GM12878 (cell line): ENCODE results near the gene NSL1. TPM values are rescaled to one million over a fixed set of nuclear protein-coding genes. Genes with fewer than 3 reads are reported as not detected.
A peak's percentile ranks its signal among the peaks of the same experiment; 100 is the strongest.

Experiments
- ATAC-seq: fragments of 200-7000 bp; cut with Tn5 transposase; 3 replicates; pipeline ENCODE4 v1.9.1; 2020; ENCODE audit warnings: mild to moderate bottlenecking, moderate library complexity
- BruUV-seq: library from RNA; stranded (reverse); fragments of 400-500 nt; replicated peaks from 2 replicates; lab custom pipeline; 2021; lab: Mats Ljungman, UMichigan
- CTCF ChIA-PET: fragments of 300-600 bp; sonication (Branson Sonifier 250); formaldehyde crosslinking; extraction: SDS; loops from one replicate; lab custom pipeline; 2021; ENCODE audit warnings: inconsistent platforms; lab: Yijun Ruan, JAX
- POLR2A ChIA-PET: fragments of 350-600 bp; formaldehyde crosslinking; extraction: SDS; loops from one replicate; lab custom pipeline; 2021; ENCODE audit warnings: inconsistent platforms; lab: Charles Lee
- RAD21 ChIA-PET: fragments of 300-600 bp; sonication (Branson Sonifier 250); formaldehyde crosslinking; loops from one replicate; lab custom pipeline; 2023; ENCODE audit warnings: antibody characterized with exemption; ENCODE audit not compliant: unreplicated experiment; lab: Charles Lee
- SMC1A ChIA-PET: fragments of 300-600 bp; sonication (Branson Sonifier 250); formaldehyde crosslinking; loops from one replicate; lab custom pipeline; 2023; ENCODE audit not compliant: unreplicated experiment, uncharacterized antibody; lab: Charles Lee
- DNase-seq: peaks from one replicate; pipeline ENCODE4 v3.0.0-alpha.2; 2011; ENCODE audit warnings: low read depth, low spot score
- FAIRE-seq: peaks from 3 replicates; lab custom pipeline; 2011; peaks lifted over from hg19 to GRCh38; lab: Jason Lieb, UNC
- H2AFZ ChIP-seq: 2 replicates; pipeline ENCODE4 v1.6.0; 2011; ENCODE audit warnings: low read depth, low read length, control low read depth; ENCODE audit not compliant: control insufficient read depth
- H3K27ac ChIP-seq: 2 replicates; pipeline ENCODE4 v1.5.1; 2011; ENCODE audit warnings: control low read depth; ENCODE audit not compliant: control insufficient read depth, insufficient read depth
- H3K27me3 ChIP-seq, 2 experiments: replicated peaks in 1 of 2; 2 replicates each; pipeline versions ENCODE4 v1.6.0 to v1.6.1; 2011; ENCODE audit warnings: low read length in 1 of 2; ENCODE audit not compliant: control insufficient read depth in 2 of 2, insufficient read depth in 2 of 2
- H3K36me3 ChIP-seq, 2 experiments: 2 replicates each; pipeline ENCODE4 v1.5.1; 2011; ENCODE audit warnings: low read length in 1 of 2; ENCODE audit not compliant: control insufficient read depth in 2 of 2, insufficient read depth in 2 of 2
- H3K4me1 ChIP-seq: 2 replicates; pipeline ENCODE4 v1.6.1; 2011; ENCODE audit warnings: mild to moderate bottlenecking, low read length, moderate library complexity, mixed read lengths; ENCODE audit not compliant: control insufficient read depth, insufficient read depth
- H3K4me2 ChIP-seq: 2 replicates; pipeline ENCODE4 v1.6.0; 2011; ENCODE audit warnings: control low read depth; ENCODE audit not compliant: control insufficient read depth, insufficient read depth
- H3K4me3 ChIP-seq: fragments of 200-600 bp; sonication (generic); 2 replicates; pipeline ENCODE4 v1.5.1; 2016
- H3K79me2 ChIP-seq: 2 replicates; pipeline ENCODE4 v1.6.0; 2011; ENCODE audit warnings: low read length; ENCODE audit not compliant: control insufficient read depth, insufficient read depth
- H3K9ac ChIP-seq: 2 replicates; pipeline ENCODE4 v1.8.0; 2011; ENCODE audit warnings: low read length, control low read depth, mixed read lengths; ENCODE audit not compliant: control insufficient read depth, insufficient read depth
- H3K9me3 ChIP-seq: replicated peaks from 3 replicates; pipeline ENCODE4 v1.5.1; 2011; ENCODE audit warnings: mild to moderate bottlenecking, low read length; ENCODE audit not compliant: control insufficient read depth, insufficient read depth
- H4K20me1 ChIP-seq: 2 replicates; pipeline ENCODE4 v1.6.0; 2011; ENCODE audit not compliant: control insufficient read depth, insufficient read depth
- BHLHE40 ChIP-seq, 2 experiments: fragments of 450-650 bp in 1 of 2; IDR thresholded peaks; 2 replicates each; pipeline ENCODE4 v1.6.1; 2011 to 2017; ENCODE audit warnings: low read depth in 2 of 2, borderline replicate concordance in 1 of 2, improper control_type of control experiment in 1 of 2, low read length in 1 of 2, mild to moderate bottlenecking in 1 of 2
- RFX5 ChIP-seq: IDR thresholded peaks from 2 replicates; pipeline ENCODE4 v1.6.1; 2011; ENCODE audit warnings: low read depth, low read length, improper control_type of control experiment
- WGBS: methylation state at CpG from one replicate; pipeline ENCODE4 v1.1.6; 2016; ENCODE audit warnings: low lambda C conversion rate; ENCODE audit not compliant: insufficient replicate concordance, insufficient coverage; ENCODE audit errors: missing lambda C conversion rate; 5-methylcytosine and 5-hydroxymethylcytosine counted together
- in situ Hi-C: fragments of 300-500 bp; cut with MboI; formaldehyde crosslinking; loops from 9 replicates; pipeline ENCODE4 v1.14.3; 2018; ENCODE audit warnings: mixed read lengths
- intact Hi-C: fragments of 100-400 bp; cut with micrococcal nuclease; formaldehyde crosslinking; loops from one replicate; pipeline ENCODE4 v1.14.2; 2022; ENCODE audit not compliant: unreplicated experiment
- polyA plus RNA-seq, 11 experiments: library from polyadenylated mRNA; depleted of rRNA in 4 of 11; unstranded in 6 of 11; stranded (reverse) in 5 of 11; fragments of >200 nt; fragmentation: Nextera tagmentation in 4 of 11; fragmentation: Illumina TruSeq in 1 of 11; extraction: Ambion mirVana in 4 of 11; extraction: Trizol in 1 of 11; gene quantifications; 1 replicate in 1 of 11; 2 replicates in 10 of 11; pipeline versions ENCODE4 v1.2.1 to v1.2.3, GENCODE V29; 2011 to 2016; ENCODE audit warnings: inconsistent platforms in 2 of 11, missing spikeins in 2 of 11, low read depth in 1 of 11
- total RNA-seq, 4 experiments: library from RNA; depleted of rRNA in 3 of 4; stranded (reverse); fragments of >200 nt in 3 of 4; fragmentation: Illumina TruSeq in 1 of 4; extraction: Trizol in 1 of 4; gene quantifications; 2 replicates each; pipeline versions ENCODE4 v1.2.1 to v1.2.3, GENCODE V29; 2013 to 2021
- TF ChIP-seq, protein P1 (sequence below): IDR thresholded peaks from 2 replicates; pipeline ENCODE4 v1.6.1; 2012; ENCODE audit warnings: mild to moderate bottlenecking, low read depth, low read length

NSL1 gene
- total and polyA plus RNA-seq, 10 of the 15 experiments (the other 5 are each of a cell fraction or from before 2014, with no cell fraction given) = 36.7 to 74.2 (median 46.4) TPM

DNA sequence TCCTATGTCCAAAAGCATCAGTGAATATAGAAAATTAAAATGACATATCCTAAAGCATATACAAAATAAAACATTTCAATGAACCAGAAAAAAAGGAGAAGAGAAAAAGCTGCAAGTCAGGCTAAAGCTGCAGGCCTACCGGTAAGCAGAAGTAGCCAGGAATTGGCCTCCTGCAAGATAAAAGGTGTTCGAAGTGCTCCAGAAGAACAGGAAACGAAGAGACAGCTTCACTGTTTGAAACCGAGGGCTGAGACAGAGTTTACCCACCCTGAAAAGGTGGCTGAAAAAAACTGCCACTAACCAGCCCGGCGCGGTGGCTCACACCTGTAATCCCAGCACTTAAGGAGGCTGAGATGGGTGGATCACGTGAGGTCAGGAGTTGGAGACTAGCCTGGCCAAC, 37.4 kb downstream of the NSL1 start:
- SMC1A ChIA-PET = interaction anchor here (0.7 to 4.4 kb wide), 16 partner anchors 13 to 298 kb away, joined by 3 to 11 read pairs (median 4); no protein-coding TSS in a partner anchor
- in situ Hi-C loops = no loop called here
- DNase-seq (no peak), ATAC-seq (peak; percentile 35), FAIRE-seq (no peak)
- Histone ChIP-seq H3K79me2 (no peaks in the 10 kb centered on the region; the same call in none of the 2 replicates), H3K27ac (peak overlapping the region; percentile 46), H3K9me3 (no peaks in the 10 kb centered on the region), H2AFZ (no peak overlapping the region), H3K4me1 (peaks cover 37% of the 10 kb centered on the region), H3K4me2 (peak overlapping the region; percentile 93)
- CTCF ChIA-PET = interaction anchor here (0.7 to 5.1 kb wide), 19 partner anchors 9 to 298 kb away, joined by 3 to 33 read pairs (median 4); no protein-coding TSS in a partner anchor
- RAD21 ChIA-PET = interaction anchor here (0.7 to 4.1 kb wide), 8 partner anchors 15 to 277 kb away, joined by 3 to 19 read pairs (median 4); no protein-coding TSS in a partner anchor
- POLR2A ChIA-PET = interaction anchor here (0.5 to 1.1 kb wide), 3 partner anchors 52 to 277 kb away, joined by 3 to 5 read pairs (median 4); partner anchors contain the start of gene ATF3
- TF ChIP-seq BHLHE40 (IDR thresholded peaks at IDR 0.05; ENCODE audit: borderline replicate concordance in 1 of 2, low read depth in 2 of 2, low read length in 1 of 2) (peak in 1 of 2 experiments; percentile 64; a peak in 2 of 4 replicates), RFX5 (no peak)
- TF ChIP-seq, protein P1, sequence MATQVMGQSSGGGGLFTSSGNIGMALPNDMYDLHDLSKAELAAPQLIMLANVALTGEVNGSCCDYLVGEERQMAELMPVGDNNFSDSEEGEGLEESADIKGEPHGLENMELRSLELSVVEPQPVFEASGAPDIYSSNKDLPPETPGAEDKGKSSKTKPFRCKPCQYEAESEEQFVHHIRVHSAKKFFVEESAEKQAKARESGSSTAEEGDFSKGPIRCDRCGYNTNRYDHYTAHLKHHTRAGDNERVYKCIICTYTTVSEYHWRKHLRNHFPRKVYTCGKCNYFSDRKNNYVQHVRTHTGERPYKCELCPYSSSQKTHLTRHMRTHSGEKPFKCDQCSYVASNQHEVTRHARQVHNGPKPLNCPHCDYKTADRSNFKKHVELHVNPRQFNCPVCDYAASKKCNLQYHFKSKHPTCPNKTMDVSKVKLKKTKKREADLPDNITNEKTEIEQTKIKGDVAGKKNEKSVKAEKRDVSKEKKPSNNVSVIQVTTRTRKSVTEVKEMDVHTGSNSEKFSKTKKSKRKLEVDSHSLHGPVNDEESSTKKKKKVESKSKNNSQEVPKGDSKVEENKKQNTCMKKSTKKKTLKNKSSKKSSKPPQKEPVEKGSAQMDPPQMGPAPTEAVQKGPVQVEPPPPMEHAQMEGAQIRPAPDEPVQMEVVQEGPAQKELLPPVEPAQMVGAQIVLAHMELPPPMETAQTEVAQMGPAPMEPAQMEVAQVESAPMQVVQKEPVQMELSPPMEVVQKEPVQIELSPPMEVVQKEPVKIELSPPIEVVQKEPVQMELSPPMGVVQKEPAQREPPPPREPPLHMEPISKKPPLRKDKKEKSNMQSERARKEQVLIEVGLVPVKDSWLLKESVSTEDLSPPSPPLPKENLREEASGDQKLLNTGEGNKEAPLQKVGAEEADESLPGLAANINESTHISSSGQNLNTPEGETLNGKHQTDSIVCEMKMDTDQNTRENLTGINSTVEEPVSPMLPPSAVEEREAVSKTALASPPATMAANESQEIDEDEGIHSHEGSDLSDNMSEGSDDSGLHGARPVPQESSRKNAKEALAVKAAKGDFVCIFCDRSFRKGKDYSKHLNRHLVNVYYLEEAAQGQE = no peak
- TF ChIP-seq, all 136 proteins: peak for 1
- no TSS peak for BruUV-seq
- Histone ChIP-seq H4K20me1 (no peaks in the 10 kb centered on the region), H3K9ac (no peak overlapping the region), H3K4me3 (no peak overlapping the region), H3K36me3 (0 out of 4 replicates have a peak, but pooled peaks cover 0 to 2% of the 10 kb centered on the region in 2 experiments), H3K27me3 (no peaks in the 10 kb centered on the region)
- 4% methylated on average over 8 of the region's 8 CpGs for WGBS
- intact Hi-C loops = loop anchor here (5.0 to 10.0 kb wide), 2 partner anchors 52 to 279 kb away; no protein-coding TSS in a partner anchor
